HG03039 (cell line): ENCODE measurements around the gene ADARB2.
"Not testable (repeated sequence)": the region's sequence is repeated elsewhere in the genome, so short reads cannot be mapped to it uniquely, and the experiment has no call there.

Experiments used
- ATAC-seq: cut with Tn5 transposase; IDR thresholded peaks from one replicate; pipeline ENCODE4 v1.9.1; 2021; ENCODE audit warnings: mild to moderate bottlenecking, moderate library complexity; ENCODE audit not compliant: unreplicated experiment

ADARB2 gene

GRCh38 chr10:1474376-1475097 is 262.8 kb downstream of the ADARB2 start:
- ATAC-seq: no peak

- no peak for ATAC-seq
Measured at GRCh38 chr10:1473874-1474273, 263.5 kb downstream of the ADARB2 start.

- ATAC-seq: no peak
Measured at GRCh38 chr10:1472178-1472958, 265.0 kb downstream of the ADARB2 start.

- no peak for ATAC-seq
Measured at GRCh38 chr10:1468811-1469210, 268.5 kb downstream of the ADARB2 start.

- ATAC-seq: no peak
Measured at GRCh38 chr10:1467334-1468076, 269.8 kb downstream of the ADARB2 start.

GRCh38 chr10:1465993-1466764 is 271.1 kb downstream of the ADARB2 start:
- ATAC-seq: no peak

GRCh38 chr10:1465418-1465911 is 271.9 kb downstream of the ADARB2 start:
- no peak for ATAC-seq

GRCh38 chr10:1464881-1465417 is 272.4 kb downstream of the ADARB2 start:
- no peak for ATAC-seq

- ATAC-seq: not testable (repeated sequence)
Measured at GRCh38 chr10:1463971-1464370, 273.4 kb downstream of the ADARB2 start.

- ATAC-seq: no peak
Measured at GRCh38 chr10:1462994-1463633, 274.2 kb downstream of the ADARB2 start.

- no peak for ATAC-seq
Measured at GRCh38 chr10:1462521-1462920, 274.8 kb downstream of the ADARB2 start.

- no peak for ATAC-seq
Measured at GRCh38 chr10:1462032-1462431, 275.3 kb downstream of the ADARB2 start.

GRCh38 chr10:1461016-1461415 is 276.3 kb downstream of the ADARB2 start:
- ATAC-seq: no peak

- not testable (repeated sequence) for ATAC-seq
Measured at GRCh38 chr10:1459664-1460063, 277.7 kb downstream of the ADARB2 start.

GRCh38 chr10:1454951-1455350 is 282.4 kb downstream of the ADARB2 start:
- no peak for ATAC-seq

- peak; percentile 84 for ATAC-seq
Measured at GRCh38 chr10:1454428-1454827, 282.9 kb downstream of the ADARB2 start.

GRCh38 chr10:1452777-1453176 is 284.5 kb downstream of the ADARB2 start:
- no peak for ATAC-seq

- ATAC-seq: no peak
Measured at GRCh38 chr10:1451941-1452340, 285.4 kb downstream of the ADARB2 start.

GRCh38 chr10:1451362-1451888 is 285.9 kb downstream of the ADARB2 start:
- no peak for ATAC-seq
